ENCODE measurements around the gene PBX1.

Gene PBX1

DNA sequence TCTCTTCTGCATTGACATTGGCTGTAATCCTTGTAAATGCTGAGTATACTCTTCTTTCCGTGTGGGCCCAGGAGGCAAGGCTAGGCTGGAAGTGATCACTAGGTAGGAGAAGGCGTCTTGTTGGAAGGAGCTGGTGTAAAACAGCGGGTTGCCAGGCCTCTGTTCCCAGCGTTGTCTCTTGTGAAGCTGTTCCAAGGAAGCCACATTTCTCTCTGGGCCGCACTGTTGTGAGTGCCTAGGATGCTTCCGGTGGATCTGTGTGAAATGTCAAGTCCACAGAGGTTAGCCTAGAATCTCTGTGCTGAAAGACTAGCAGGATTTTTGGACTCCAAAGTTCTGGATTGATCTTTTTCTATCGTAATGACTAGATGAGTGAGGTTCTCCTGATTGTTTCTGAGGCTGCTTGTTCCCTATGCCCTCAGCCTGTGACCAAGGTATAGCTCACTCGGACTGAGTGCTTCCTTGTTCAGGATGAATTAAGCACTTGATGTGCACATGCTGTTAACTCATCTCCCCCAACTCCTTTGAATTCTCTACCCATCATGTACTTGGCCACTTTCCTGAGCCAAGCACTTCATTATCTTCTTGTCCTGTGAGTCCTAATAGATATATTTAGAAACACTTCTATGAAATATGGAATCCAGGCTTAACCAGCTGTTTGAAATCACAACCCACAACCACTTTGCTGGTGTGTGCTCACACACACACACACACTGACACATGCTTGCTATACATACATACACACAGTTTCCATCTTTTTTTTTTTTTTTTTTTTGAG lies 63.3 kb downstream of the PBX1 start:
- DNase-seq, result no peak

- no peak for DNase-seq
Observed at GRCh38 chr1:164623805-164624204, 64.8 kb downstream of the PBX1 start.

DNA sequence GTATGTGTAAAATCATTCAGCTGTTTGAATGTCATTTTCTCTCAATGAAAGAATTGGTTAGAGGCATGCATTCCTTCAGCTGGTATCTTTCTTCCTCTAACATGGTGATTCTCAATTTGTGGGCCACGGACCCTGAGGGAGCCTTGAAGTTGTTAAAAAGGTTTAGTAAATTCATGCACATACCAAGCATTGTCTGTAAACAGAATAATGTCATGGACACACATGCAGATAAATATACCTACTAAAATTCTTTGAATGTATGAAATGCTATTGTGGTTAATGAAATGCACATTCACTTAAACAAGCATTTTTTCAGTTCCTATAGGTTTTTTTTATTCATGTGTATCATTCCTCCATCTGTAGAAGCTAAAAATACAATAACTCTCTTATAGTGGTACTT lies 65.4 kb downstream of the PBX1 start:
- DNase-seq, result no peak

GRCh38 chr1:164625004-164625617 lies 66.1 kb downstream of the PBX1 start:
- no peak for DNase-seq

DNA sequence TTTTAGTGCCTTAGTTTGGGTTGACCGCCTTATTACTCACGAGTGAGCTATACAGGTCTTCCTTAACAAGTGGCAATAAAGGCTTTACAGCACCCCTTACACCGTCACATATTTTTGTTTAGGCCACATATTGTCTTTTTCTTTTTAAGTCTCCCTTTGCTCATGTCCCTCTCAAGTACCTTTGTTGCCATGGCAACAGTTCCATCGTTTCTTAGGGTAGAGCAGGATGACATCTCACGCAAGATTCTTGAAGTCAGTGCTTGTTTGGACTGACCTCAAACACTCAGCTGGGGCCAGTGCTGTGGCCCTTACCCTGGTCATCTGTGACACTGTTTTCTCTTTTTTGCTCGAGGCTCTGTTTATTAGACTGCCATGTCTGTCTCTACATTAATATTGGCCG lies 69.8 kb downstream of the PBX1 start:
- no peak for DNase-seq

- no peak for DNase-seq
Observed at GRCh38 chr1:164629971-164630370, 71.0 kb downstream of the PBX1 start.

GRCh38 chr1:164630626-164631396 lies 71.8 kb downstream of the PBX1 start:
- DNase-seq, result no peak

DNA sequence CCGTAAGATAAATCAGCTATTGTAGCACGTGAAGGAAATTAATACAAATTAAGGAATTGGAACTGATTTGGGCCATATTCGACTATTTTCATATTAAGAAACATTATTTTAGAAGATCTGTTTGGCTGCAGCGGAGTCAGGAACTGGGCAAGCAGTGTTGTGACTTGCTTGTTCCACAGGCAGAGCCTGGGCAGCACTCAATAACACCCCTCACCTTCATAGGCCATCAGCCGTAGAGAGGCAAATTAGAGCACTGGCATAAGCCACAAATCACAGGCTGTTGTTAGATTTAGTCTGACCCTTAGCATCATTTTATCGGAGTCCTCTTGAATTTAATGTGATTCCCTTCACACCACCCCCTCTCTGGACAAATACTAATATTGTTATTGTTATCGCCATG lies 72.8 kb downstream of the PBX1 start:
- no peak for DNase-seq

- no peak for DNase-seq
Observed at GRCh38 chr1:164633997-164634396, 75.0 kb downstream of the PBX1 start.

- no peak for DNase-seq
Observed at GRCh38 chr1:164635059-164635802, 76.2 kb downstream of the PBX1 start.

DNA sequence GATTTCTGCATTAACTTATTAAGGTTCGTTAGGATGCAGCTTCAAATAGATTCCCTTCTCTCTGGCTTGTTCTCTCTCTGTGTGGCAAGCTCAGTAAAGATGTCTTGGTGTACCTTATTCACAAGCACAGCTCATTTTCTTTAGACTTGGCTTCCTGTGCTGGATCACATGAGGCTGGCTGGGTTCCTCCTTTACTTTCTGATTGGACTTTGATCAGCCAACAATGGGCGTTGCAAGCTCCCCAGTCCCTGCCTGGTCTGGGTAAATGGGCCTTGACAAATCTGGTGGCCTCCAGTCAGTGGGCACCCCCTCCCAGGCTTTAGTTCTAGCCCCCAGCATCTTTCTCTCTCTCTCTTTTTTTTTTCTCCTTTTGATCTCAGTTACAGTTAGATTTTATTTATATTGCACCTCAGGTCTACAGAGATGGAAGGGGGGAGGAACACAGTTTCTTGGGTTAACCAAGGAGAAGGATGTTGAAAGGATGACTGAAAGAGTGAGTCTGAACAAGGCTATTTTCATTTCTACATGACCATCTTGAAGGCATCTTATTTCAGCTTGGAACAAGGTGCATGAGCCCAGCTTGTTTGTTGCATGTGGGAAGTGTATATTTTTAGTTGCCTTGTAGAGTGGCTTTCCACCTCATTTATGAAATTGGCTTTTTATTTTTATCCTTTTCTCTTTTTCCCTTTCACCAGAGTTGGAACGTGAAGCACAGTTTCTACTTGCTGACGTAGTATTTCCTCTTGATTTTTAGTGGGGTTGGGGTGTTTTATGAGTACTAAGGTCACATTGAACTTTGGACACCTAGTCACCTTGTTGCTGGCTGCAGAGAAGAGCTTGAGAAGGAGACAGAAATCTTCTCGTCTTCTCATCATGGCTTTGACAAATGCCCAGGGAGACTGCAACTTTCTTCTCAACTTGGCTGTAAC lies 77.1 kb downstream of the PBX1 start:
- no peak for DNase-seq

GRCh38 chr1:164636757-164637156 lies 77.8 kb downstream of the PBX1 start:
- no peak for DNase-seq

- no peak for DNase-seq
Observed at GRCh38 chr1:164637461-164638375, 78.7 kb downstream of the PBX1 start.

GRCh38 chr1:164638492-164639202 lies 79.7 kb downstream of the PBX1 start:
- no peak for DNase-seq

DNA sequence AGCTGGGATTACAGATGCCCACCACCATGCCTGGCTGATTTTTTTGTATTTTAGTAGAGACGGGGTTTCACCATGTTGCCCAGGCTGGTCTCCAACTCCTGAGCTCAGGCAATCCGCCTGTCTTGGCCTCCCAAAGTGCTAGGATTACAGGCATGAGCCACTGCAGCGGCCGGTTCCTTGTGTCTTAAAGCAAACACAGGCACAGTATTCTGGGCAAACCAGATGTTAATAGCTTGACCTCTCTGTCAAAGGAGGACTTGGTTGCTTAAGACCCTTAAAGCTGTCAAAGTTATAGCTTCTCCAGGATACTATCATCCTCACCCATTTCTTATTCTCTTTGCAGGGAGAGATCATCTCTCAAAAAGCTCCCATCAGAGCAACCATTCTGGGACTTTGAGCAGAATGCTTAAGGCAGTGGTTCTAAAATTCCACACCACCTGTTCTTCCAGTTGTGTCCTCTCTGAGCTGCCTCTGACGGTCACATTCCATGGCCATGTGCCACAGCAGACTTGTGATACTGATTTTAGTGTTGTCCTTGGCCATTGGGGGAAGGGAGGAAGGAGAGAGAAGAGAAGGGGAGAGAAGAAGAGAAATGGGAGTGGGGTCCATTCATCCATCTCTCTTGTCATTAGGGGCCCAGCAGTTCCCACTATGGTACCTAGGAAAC lies 81.8 kb downstream of the PBX1 start:
- no peak for DNase-seq

DNA sequence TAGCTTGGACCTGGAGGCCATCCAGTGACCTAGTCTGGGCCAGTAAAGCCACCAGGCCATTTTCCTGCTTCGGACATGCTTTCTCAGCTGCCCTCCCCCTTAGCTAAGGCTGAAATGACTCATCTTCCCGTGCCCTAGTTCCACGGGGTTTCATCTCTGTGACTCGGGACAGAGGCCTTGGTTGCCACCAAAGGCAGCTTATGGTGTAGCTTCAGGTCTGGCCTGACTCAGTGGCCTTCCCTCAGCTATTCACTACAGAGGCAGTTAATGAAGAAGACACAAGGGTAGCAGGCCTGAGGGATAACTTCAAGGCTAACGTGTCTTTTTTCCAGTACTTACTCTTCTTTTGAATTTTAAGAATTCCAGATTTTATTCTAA lies 82.4 kb downstream of the PBX1 start:
- DNase-seq, result no peak

DNA sequence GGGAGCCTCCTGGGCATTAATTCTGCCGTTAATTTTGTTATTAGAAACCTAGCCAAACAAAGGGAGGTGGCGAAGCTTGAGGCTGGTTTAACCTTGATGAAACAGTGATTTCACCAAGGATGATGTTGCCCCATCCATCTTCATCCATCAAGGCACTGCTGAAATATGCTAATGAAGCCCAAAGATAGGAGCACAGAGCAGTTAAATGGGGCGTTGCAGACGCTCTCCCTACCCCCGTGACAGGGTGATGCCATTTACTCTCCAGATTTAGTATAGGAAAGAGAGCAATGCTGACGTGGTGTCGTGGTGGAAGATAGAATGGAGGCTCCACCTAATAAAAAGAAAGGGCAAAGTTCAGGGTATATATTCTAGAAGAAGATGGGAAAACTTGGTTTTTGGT lies 84.0 kb downstream of the PBX1 start:
- no peak for DNase-seq

GRCh38 chr1:164644268-164644667 lies 85.3 kb downstream of the PBX1 start:
- DNase-seq, result no peak

DNA sequence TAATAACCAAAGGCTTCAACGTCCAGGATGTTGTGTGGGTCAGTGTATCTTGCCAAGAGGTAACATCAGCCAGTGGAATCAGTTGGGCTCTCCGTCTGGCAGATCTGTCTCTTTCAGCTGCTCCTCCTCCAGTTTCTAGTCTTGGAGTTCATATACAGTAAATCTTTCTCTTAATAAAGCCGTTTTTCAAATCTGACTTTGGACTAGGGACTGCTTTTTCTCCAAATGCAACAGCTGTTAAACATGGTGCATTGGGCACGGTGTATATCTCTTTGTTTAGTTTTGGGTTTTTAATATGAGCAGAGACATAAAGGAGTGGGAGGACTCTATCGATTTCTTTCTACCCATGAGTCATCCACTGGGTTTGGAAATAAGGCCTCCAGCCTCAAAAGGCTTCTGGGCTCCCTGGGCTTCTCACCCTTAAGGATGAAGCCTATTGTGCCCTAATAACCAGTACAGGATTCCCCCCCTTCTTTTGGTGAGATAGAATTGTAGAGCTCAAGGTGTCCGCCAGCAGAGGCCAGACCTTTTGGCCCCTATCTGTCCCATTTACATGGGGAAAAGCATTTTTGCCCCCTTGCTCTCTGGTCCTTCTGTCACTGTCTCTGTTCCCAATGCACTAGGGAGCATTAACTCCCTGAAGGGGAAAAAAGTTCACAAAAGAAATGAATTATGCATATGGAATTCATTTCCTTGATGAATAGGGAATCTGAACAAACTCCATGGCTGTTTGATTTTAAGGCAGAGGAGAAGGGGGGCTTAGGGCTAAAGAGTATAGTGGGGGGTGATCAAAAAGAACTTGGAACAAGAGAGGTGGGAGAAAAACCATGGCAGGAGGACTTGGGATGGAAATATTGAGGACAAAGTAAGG lies 86.0 kb downstream of the PBX1 start:
- no peak for DNase-seq

Measured in NK-92 treated with Interleukin-12 subunit alpha and Interleukin-12 subunit beta, amount 100 ng/mL, for 24 hours (cell line).